GM23338 (cell line): ENCODE data around the gene EVL.

Experiments
- CREB1 ChIP-seq: fragments of 250-450 bp; sonication (Bioruptor Pico); IDR thresholded peaks from 2 replicates; pipeline ENCODE4 v1.5.0; 2020; ENCODE audit warnings: low read depth, mild to moderate bottlenecking, moderate library complexity
- CTCF ChIP-seq, 2 experiments: fragments of 200-600 bp in 1 of 2; sonication (generic) in 1 of 2; conservative IDR thresholded peaks; 2 replicates each; pipeline versions ENCODE4 v1.5.1 to v1.6.1; 2016 to 2017; ENCODE audit warnings: antibody characterized with exemption in 2 of 2, low read depth in 2 of 2, mild to moderate bottlenecking in 2 of 2, moderate library complexity in 1 of 2
- ETS1 ChIP-seq: IDR thresholded peaks from 2 replicates; pipeline ENCODE4 v1.6.1; 2016; ENCODE audit warnings: antibody characterized with exemption
- EZH2 ChIP-seq: fragments of 200-600 bp; sonication (generic); IDR thresholded peaks from one replicate; pipeline ENCODE4 v1.8.0; 2017; ENCODE audit warnings: antibody characterized with exemption, mild to moderate bottlenecking, low read depth; ENCODE audit not compliant: unreplicated experiment
- EZH2phosphoT487 ChIP-seq: fragments of 200-600 bp; sonication (generic); IDR thresholded peaks from one replicate; pipeline ENCODE4 v1.8.1; 2018; ENCODE audit warnings: antibody characterized with exemption; ENCODE audit not compliant: unreplicated experiment
- JUNB ChIP-seq: IDR thresholded peaks from one replicate; pipeline ENCODE4 v1.6.1; 2016; ENCODE audit warnings: antibody characterized with exemption; ENCODE audit not compliant: unreplicated experiment
- POLR2AphosphoS5 ChIP-seq: IDR thresholded peaks from 2 replicates; pipeline ENCODE4 v1.6.1; 2016; ENCODE audit warnings: antibody characterized with exemption, low read depth

- no peak for TF ChIP-seq EZH2
- TF ChIP-seq CTCF (conservative IDR thresholded peaks at IDR 0.05; ENCODE audit: low read depth in 2 of 2): peak; percentile 59 to 84
- TF ChIP-seq POLR2AphosphoS5: no peak
- TF ChIP-seq EZH2phosphoT487: no peak
- TF ChIP-seq CREB1 (CRISPR knock-in tag): no peak
- no peak for TF ChIP-seq JUNB
- no peak for TF ChIP-seq ETS1
Observed at GRCh38 chr14:100025111-100025510, 40.1 kb upstream of the EVL start.
